HG03039 (cell line): ENCODE results near the gene PLXDC1.
A peak's percentile ranks its signal among the peaks of the same experiment; 100 is the strongest.

Source experiments
- ATAC-seq: cut with Tn5 transposase; IDR thresholded peaks from one replicate; pipeline ENCODE4 v1.9.1; 2021; ENCODE audit warnings: mild to moderate bottlenecking, moderate library complexity; ENCODE audit not compliant: unreplicated experiment

The PLXDC1 gene

DNA sequence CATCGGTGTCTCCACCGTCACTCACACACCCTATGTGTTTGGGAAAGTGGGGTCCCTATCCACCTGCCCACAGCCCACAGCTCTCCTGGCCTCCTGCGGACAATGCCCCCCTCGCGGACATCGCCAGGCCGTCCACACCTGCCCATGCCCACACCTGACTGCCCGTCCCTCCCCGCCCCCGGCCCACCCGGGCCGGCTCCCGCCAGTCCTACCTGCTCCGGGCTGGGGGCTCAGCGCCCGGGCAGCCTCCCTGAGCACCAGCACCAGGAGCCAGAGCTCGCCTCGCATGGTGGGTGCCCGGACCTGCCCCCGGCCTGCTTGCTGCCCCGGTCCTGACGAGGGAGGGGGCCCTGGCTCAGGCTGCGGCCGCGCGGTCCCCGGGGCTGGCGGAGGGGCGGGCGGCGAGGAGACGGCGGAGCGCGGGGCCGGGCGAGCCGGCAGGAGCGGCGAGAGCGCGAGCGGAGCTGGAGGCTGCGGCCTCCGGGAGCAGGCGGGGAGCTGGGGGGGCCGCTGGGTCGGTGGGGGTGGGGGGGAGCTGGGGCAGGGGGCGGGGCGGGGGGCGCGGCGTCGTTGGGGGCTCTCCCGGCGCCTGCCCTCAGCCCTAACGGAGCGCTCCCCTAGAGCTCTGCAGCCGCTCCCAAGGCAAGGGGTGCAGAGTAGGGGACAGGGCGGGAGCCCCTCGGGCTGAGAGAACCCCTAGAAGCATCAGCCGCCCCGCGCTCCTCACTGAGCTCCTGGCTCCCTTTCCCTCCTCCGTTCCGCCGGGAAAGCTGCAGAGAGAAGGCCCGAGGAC lies at the start of gene PLXDC1:
TSS of gene PLXDC1 (minus strand) at position 488 of the 793 bp plus-strand sequence. CDS start at position 288, 200 bp downstream.
- no peak for ATAC-seq

DNA sequence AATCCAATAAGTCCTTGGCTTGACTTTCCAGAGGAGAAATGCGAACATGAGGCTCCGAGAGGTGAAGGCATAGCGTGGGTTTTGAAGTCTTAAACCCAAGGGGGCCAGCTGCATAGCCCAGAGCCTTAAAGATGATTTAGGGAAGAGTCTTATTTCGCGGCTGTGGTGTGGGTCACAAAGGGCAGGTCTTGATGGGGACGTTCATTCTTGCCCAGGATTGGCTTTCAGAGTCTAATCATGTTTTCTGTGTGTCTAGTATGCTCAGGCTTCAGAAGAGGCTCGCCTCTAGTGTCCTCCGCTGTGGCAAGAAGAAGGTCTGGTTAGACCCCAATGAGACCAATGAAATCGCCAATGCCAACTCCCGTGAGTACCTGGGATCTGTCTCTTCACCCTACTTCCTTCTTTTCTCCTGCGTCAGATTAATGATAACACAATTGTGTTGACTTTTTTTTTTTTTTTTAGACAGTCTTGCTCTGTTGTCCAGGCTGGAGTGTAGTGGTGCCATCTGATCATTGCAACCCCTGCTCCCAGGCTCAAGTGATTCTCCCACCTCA lies 49.6 kb upstream of the PLXDC1 start:
- no peak for ATAC-seq

DNA sequence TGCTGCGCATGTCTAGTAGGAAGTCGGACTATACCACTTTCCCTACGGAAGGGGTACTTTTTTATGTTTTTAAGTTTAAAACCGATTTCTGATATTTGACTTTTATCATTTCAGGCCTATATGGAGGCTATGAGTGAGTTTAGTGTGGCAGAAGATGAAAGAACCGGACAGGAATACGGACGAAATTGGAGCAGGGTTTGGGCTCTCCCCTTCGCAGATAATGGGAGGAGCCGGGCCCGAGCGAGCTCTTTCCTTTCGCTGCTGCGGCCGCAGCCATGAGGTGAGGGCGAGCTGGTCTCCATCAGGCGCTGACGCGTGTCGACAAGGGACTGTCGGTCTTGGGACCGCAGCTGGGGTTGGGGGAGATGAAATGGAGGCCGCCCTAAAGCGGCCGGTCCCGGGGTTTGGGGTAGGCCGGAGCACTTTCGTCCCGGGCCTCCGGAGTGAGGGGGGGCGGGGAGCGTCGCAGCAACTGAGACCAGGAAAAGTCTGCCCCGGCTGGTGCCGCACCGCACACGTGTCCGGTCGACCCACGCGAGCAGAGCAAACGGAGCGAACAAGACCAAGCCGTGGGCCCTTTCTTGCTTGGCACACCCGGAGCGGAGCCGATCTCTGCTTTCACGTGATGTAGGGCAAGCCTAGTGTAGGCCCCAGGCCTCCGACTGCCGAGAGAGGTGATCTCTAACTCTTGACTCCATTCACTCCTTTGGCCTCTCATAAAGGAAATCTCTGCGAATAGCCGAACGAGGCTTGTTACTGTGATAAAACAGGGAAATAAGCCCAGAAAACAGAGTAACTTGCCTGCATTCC lies 48.8 kb upstream of the PLXDC1 start, which contains the start of gene RPL19:
TSS of gene RPL19 (plus strand) at position 214 of the 810 bp plus-strand sequence. CDS start at position 276, 62 bp downstream.
- peak; percentile 45 for ATAC-seq

DNA sequence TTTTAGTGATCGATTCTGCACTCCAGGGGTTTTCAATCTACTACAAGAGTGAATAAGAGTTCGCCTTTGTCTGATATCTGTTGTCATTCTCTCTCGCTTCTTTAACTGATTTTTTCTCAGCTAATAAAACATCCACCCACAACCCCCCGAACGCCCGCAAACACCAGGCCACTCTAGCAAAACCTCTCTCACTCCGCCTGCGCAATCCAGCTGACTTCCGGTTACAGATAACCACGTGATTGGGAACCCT lies 48.3 kb upstream of the PLXDC1 start:
- peak; percentile 55 for ATAC-seq

DNA sequence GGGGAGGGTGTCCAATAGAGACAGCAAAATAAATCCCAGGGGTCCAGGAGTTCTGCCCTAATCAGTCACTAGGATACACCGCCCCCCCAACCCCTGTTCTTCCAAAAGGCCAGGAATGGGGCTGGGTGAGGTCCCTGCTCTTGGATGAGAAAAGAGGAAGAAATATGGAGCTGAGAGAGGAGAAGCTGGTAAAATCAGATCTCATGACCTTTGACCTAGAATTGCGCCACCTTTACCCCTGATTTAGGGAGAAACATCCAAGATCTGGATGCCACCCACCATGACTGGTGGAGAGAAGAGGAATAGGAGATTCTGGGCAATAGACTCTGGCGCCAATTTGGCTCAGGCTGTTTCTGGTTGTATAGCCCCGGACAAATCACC lies 46.7 kb upstream of the PLXDC1 start:
- no peak for ATAC-seq

DNA sequence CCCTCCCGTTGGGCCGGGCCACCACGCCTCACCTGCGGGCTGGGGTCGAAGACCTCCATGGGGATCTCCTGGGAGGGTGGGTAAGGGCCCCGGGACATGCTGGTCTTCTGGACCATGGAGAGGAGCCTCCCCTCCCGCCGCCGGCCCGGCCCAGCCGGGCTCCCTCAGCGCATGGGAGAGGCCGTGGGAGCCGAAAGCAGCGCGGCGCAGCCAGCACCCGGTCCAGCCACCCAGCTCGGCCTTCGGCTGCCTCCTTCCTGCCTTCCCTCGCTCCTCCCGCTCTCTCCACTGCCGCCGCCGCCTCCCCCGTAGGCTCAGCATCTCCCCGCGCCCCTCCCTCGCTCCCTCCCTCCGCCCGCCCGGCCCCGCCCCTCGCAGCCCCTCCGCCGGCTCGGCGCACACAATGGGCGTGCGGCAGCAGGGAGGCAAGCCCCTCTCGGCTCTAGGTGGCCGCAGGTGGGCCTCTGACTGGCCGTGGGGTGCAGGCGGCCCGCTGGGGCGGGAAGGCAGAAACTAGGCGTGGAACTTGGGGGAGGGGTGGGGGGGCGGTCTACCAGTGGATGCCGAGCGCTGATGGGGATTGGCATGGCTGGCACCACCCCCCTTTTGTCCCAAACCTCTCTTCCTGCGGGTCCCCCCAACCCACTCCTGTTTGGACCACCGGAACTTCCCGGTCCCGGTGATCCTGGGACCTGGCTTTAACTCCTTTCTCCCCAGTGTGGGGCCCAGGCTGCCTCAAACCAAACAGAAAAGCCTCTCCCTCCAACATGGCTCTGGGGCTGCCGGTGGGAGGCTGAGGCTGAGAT lies 46.1 kb upstream of the PLXDC1 start, which contains the start of gene CACNB1:
TSS of gene CACNB1 (minus strand) at position 290 of the 806 bp plus-strand sequence. CDS start at position 116, 174 bp downstream.
- ATAC-seq, result no peak

DNA sequence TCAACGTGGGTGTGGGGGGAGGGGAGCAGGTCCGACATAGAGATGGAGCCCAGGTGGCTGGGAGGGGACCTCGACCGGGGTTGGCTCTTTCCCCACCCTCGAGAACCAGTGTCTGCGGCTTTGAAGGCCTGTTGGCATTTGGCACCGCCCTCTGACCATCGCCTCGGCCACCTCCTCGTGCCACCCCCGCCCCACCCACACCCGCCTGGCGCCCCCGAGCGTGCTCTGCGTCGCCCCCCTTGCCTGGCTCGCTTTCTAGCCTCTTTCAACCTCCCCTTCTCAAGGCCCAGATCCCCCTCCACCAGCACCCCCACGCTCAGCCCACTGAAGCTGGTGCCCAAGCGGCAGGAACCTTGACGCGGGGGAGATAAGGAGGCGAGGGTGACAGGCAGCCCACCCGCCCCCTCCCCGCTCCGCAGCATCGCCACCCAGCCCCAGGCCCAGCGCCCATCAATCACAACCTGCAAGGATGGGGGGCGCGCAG lies 45.4 kb upstream of the PLXDC1 start:
- no peak for ATAC-seq

DNA sequence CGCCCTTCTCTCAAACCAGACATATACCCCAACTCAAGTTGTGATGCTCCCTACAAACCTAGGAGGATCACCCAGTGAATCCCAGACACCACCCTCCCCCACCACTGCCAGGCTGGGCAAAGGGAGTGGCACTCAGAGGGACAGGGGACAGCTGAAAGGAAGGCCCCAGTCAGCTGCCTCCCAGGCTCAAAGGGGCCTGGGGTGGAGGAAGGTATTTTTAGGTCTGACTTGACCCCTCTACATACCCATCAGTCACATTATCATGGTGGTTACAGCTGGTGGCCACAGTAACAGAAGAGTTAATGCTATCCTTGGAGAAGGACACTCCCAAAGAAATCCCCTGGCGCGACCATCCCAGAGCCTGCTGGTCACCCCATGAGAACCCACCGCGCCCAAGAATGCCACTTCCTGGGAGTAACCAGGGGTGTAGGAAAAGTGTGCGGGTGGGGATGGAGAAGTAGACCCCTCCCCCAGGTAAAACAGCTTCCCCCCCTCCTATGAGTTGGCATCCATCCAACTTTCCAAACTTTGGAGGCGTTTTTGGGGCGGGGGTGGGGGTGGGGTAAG lies 44.9 kb upstream of the PLXDC1 start:
- ATAC-seq, result no peak

DNA sequence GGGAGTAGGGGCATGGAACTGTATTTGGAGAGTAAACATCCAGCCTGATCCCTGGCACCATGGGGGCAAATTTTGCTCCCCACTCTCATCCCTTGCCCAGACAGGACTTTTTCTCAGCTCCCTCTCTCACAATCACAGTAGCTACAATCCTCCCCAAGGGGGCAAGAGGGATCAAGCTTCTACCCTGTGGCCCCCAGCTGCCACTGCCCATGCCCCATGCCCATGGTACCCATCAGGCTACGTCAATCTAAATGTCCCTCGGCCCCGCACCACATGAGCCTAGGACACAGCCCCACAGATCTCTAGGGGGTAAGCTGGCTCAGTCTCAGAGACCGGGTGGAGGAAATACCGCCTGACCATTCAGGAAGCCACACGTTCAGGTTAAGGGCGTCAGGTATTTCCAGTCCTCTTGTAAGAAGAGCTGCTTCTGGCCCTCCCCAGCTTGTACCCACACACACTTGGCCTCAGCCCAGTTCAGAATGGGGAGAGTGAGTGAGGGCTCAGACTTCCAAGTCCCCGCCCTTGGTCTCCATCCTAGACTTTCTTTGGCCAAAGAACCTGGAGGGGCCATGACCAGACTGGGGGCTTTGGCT lies 44.2 kb upstream of the PLXDC1 start:
- no peak for ATAC-seq

DNA sequence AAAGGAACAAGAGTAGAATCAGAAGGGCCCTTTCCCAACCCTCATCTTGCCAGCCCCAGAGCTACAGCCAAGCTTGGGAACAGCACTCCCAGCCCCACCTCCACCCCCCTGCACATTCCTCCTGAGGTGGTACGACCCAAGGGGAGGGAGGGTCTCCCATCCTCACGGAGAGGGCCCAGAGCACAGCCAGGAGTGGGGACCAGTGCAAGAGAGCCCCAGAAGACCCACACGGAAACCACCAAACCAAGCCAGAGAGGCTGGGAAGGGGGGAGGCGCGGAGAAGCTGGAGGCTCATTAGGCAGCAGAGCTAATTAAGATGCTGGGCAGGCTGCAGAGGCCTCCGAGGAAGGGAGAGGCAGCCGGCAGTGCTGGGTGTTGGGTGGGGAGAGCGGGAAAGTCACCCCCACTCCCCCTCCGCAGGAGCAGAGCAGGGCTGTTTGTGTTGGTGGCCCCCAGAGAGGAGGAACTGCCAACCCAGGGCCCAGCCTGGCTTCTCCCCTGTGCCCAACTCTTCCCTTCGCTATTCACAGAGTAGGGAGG lies 43.6 kb upstream of the PLXDC1 start:
- no peak for ATAC-seq

DNA sequence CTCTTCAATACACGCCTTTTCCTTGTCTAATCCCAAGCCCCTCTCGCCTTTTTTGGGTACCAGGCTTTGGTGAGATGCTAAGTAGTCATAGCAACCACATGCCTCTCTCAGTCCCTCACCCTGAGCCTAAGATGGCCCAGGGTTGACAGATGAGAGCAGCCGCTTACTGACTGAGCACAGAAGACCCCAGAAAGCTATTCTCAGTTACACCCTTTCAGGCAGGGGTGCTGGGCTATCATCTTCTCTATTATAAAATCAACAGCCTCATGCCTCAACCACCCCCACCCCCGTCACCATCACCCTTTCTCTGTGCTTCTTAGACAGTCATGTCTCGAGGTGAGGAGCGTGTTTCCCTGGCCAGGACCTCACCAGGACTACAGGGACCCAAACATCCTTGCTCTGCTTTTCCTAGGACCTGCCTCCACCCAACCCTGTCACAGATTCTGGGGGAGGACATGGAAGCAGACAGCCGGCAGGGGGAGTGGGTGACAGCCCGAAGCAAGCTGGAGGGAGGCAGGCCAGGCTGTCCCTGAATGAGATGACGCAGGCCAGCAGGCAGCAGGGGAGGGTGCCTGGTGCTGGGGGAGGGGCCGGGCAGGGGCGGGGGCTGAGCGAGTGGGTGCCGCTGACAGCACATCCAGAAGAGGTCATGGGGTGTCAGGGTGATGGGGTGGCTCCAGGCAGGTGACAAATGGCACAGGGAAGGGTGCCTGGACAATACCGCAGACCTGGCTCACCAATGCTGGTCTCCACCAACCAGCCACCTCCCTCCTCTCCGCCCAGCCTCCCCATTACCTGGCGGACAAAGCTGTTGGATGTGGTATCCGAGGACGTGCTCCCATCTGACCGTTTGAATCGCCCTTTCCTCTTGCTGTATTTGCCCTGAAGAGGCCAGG lies 42.9 kb upstream of the PLXDC1 start:
- no peak for ATAC-seq

DNA sequence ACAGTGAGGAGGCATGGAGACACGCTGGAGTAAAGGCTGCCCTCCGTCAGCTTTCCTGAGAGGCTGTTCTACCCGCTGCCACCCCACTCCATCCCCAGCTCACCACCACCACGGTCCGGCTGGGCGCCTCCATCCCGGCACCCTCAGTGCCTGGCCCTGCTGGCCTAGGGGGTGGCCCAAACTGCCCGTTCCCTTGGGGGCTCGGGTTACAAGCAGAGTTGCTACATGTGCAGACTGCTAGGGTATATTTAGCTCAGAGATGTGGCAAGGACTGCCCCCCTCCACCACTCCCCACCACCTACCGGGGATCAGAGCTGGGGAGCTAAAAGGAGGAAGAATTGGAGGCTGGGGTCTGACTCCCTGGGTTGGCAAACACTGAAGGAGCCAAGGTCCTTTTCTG lies 41.9 kb upstream of the PLXDC1 start:
- ATAC-seq, result no peak

DNA sequence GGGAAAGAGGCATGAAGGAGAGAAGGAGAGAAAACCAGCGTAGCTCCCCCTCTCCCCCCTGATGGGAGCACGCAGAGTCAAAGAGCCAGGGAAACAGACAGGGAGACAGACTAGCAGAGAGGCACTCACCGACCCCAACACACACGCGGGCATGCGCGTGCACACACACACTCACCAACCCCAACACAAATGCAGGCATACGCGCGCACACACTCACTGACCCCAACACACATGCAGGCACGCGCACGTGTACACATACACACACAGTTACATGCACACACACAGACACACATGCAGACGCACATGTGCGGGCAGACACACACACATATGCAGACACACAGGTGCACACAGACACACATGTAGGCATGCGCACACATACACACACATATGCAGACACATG lies 41.5 kb upstream of the PLXDC1 start:
- ATAC-seq, result no peak

DNA sequence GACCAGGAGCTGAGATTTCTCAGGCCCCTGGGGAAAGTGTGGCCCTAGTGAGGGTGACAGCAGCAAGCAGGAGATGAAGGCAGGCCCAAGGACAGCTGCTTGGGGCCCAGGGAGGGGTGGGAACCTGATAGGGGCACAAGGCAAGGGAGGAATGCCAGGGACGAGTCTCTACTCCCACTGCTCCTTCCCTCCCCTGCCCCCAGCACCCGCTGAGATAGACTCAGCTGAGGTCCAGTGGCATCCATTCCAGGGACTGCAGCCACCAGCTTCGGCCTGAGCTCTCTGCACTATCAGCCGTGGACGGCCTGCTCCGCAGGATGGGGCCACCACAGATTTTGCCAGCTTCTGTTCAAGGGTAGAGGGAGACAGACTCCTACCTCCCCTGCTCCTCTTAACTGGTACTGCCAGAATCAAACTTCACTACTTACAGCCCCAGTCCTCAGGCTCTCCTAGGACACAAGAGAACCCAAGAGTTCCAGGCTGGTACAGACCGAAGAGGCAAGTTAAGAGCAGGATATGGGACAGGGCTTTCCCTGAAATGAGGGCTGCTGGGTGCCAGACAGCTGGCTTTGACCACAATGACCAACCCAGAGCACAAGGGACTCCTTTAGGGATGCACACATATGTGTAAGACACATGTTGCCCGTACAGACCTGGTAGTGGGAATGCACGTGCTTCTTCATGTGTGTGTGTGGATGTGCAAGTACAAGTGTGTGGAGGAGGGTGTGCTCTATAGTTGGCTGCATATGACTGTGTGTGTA lies 40.5 kb upstream of the PLXDC1 start:
- no peak for ATAC-seq

DNA sequence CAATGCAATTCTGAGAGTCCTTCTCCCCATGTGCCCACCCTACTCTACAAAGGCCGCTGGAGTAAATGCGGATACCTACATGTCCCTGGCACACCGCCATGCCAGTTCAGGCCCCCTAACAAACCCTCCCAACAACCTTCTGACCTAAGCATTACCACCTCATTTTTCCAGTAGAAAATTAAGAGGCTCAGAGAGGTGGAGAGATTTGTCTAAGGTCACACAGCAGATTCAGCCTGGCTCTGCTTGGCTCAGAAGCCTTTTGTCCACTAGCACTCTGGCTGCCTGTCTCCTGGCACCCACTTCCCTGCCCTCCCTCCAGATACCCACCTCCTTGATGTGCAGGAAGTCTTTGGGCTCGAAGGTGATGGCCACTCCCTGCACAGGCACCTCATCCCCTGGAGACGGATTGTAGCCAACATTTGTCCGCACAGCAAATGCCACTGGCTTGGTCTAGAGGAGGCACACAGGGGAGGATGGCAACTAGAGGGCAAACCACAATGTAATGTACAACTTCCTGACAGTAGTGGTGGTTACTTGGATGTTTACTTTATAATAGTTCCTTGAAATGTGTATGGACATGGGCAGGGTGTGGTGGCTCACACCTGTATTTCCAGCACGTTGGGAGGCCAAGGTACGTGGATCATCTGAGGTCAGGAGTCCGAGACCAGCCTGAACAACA lies 35.9 kb upstream of the PLXDC1 start:
- ATAC-seq, result no peak

DNA sequence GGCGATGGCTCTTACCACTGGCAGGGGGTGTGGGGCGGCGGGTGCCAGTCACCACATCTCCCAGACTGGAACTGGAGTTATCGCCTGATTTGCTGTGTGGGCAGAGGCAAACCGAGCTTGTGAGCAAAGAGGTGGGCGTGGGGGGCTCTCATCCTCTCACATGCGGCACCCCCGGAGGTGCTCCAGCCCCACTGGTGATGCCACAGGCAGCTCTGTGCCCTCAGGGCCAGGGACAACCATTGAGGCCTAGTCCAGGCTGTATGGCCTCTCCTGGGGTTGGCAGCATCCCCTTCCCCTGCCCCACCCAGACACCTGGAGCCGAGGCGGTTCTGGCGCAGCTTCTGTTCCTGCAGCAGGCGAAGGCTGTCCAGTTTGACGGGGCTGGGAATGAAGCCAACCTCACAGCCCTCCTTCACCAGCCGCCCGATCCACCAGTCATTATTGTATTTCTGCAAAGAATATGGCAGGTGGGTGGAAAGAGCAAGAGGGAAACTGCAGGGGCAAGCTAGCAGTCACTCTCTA lies 35.1 kb upstream of the PLXDC1 start:
- no peak for ATAC-seq

DNA sequence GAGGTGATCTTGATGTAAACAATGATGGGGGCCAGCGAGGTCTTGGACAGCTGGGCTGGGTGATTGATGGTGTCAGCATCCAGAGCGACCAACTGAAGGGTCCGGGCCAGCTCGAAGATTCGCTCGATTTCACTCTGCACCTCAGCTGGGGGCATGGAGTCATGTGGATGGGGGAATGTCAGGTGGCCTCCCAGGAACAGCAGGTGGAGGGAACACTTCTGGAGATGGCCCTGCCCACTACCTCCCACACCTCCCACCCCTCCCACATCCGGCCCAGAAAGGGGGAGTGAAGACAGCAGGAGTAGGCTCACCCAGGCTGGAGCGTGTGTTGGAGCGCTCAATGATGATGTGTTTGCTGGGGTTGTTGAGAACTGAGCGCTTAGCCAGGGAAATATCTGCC lies 32.3 kb upstream of the PLXDC1 start:
- no peak for ATAC-seq
